Endodermal cell (in vitro differentiated cells): ENCODE data around the gene SPP2. TPM values are rescaled to one million over a fixed set of nuclear protein-coding genes. Genes with fewer than 3 reads are reported as not detected.

Source experiments
- DNase-seq: peaks from one replicate; pipeline ENCODE4 v3.0.0-alpha.2; 2017
- H3K27ac ChIP-seq: 2 replicates; pipeline ENCODE4 v1.5.1; 2013; ENCODE audit warnings: mild to moderate bottlenecking, low read depth, low read length, moderate library complexity
- H3K27me3 ChIP-seq: 2 replicates; pipeline ENCODE4 v1.6.1; 2013; ENCODE audit warnings: mild to moderate bottlenecking, low read length, moderate library complexity; ENCODE audit not compliant: insufficient read depth, control insufficient read depth, poor library complexity, severe bottlenecking
- H3K36me3 ChIP-seq: 2 replicates; pipeline ENCODE4 v1.7.0; 2013; ENCODE audit warnings: mild to moderate bottlenecking, low read length, moderate library complexity; ENCODE audit not compliant: control insufficient read depth, insufficient read depth
- H3K4me1 ChIP-seq: one replicate; pipeline ENCODE4 v1.7.0; 2013; ENCODE audit warnings: low read length; ENCODE audit not compliant: control insufficient read depth, insufficient read depth
- H3K4me3 ChIP-seq: 2 replicates; pipeline ENCODE4 v1.5.1; 2013; ENCODE audit warnings: mild to moderate bottlenecking, low read length, moderate library complexity
- H3K9ac ChIP-seq: 2 replicates; pipeline ENCODE4 v1.6.1; 2013; ENCODE audit warnings: mild to moderate bottlenecking, low read length, moderate library complexity; ENCODE audit not compliant: poor library complexity, severe bottlenecking; ENCODE audit errors: extremely low read depth
- H3K9me3 ChIP-seq: 2 replicates; pipeline ENCODE4 v1.6.1; 2013; ENCODE audit warnings: mild to moderate bottlenecking, low read length, moderate library complexity; ENCODE audit not compliant: control insufficient read depth
- H3K27ac Mint-ChIP-seq: 2 replicates; pipeline ENCODE4 v1.8.0; 2020; ENCODE audit warnings: mixed read lengths
- H3K27me3 Mint-ChIP-seq: 2 replicates; pipeline ENCODE4 v1.8.0; 2021; ENCODE audit warnings: mild to moderate bottlenecking, mixed read lengths; ENCODE audit not compliant: insufficient read depth
- H3K36me3 Mint-ChIP-seq: 2 replicates; pipeline ENCODE4 v1.8.0; 2020; ENCODE audit warnings: low read depth, mixed read lengths
- H3K4me1 Mint-ChIP-seq: 2 replicates; pipeline ENCODE4 v1.8.0; 2020; ENCODE audit warnings: mixed read lengths
- H3K4me3 Mint-ChIP-seq: 2 replicates; pipeline ENCODE4 v1.8.0; 2020; ENCODE audit warnings: mild to moderate bottlenecking, moderate library complexity, mixed read lengths
- H3K9me3 Mint-ChIP-seq: 2 replicates; pipeline ENCODE4 v1.8.0; 2020; ENCODE audit warnings: mild to moderate bottlenecking, mixed read lengths
- WGBS, 2 experiments: methylation state at CpG; one replicate each; pipeline versions ENCODE4 v1.1.5 to v1.1.7; 2013; ENCODE audit warnings: missing lambda C conversion rate in 2 of 2, mixed read lengths in 1 of 2; ENCODE audit not compliant: insufficient coverage in 1 of 2, insufficient read length in 1 of 2; 5-methylcytosine and 5-hydroxymethylcytosine counted together
- total RNA-seq, 2 donors: library from RNA; stranded (reverse); fragmentation: NEBNext Ultra II Directional in 1 of 2; extraction: Animal tissue kit (Norgen Biotek cat#: 25700) in 1 of 2; gene quantifications; 2 replicates in 1 of 2; 3 replicates in 1 of 2; pipeline ENCODE4 v1.2.1, GENCODE V29; 2021
- TF ChIP-seq, protein P1 (sequence below): fragments of 200-600 bp; sonication (generic); conservative IDR thresholded peaks from 2 replicates; pipeline ENCODE4 v1.5.0; 2021; ENCODE audit warnings: antibody characterized with exemption, mild to moderate bottlenecking

The SPP2 gene
- total RNA-seq, 2 donors from 2014 or later, result not detected

DNA sequence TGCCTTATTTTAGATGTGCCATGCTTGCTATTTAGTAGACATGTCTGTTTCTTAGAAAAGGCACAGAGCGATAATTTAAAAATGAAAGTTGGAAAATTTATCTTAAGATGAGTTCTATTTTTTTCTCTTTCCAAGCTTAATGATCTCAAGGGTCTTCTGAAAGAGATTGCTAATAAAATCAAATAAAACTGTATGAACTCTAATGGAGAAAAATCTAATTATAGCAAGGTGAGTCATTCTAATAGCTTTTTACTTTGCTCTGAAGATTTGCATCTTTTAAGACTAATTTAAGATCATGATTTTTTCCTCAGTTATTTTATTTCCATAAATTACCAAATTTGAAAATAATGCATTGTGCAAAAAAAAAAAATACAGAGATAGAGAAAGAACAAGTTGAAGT lies 36.1 kb upstream of the SPP2 start:
- TF ChIP-seq, protein P1, sequence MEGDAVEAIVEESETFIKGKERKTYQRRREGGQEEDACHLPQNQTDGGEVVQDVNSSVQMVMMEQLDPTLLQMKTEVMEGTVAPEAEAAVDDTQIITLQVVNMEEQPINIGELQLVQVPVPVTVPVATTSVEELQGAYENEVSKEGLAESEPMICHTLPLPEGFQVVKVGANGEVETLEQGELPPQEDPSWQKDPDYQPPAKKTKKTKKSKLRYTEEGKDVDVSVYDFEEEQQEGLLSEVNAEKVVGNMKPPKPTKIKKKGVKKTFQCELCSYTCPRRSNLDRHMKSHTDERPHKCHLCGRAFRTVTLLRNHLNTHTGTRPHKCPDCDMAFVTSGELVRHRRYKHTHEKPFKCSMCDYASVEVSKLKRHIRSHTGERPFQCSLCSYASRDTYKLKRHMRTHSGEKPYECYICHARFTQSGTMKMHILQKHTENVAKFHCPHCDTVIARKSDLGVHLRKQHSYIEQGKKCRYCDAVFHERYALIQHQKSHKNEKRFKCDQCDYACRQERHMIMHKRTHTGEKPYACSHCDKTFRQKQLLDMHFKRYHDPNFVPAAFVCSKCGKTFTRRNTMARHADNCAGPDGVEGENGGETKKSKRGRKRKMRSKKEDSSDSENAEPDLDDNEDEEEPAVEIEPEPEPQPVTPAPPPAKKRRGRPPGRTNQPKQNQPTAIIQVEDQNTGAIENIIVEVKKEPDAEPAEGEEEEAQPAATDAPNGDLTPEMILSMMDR, result no peak
- H3K27me3 Mint-ChIP-seq, result no peaks in the 10 kb centered on the region
- WGBS, 2 experiments, result 94% methylated on average over 1 of the region's 1 CpG; no CpG with 5 or more reads in 1 of the 2 experiments
- no peaks in the 10 kb centered on the region for H3K27me3 ChIP-seq
- peaks cover 13% of the 10 kb centered on the region for H3K9me3 Mint-ChIP-seq
- H3K36me3 Mint-ChIP-seq, result no peaks in the 10 kb centered on the region
- H3K36me3 ChIP-seq, result no peaks in the 10 kb centered on the region
- H3K27ac Mint-ChIP-seq, result no peak overlapping the region
- H3K4me1 Mint-ChIP-seq, result no peaks in the 10 kb centered on the region
- H3K4me1 ChIP-seq, result no peaks in the 10 kb centered on the region
- H3K4me3 Mint-ChIP-seq, result no peak overlapping the region
- no peak overlapping the region for H3K4me3 ChIP-seq
- H3K27ac ChIP-seq, result no peak overlapping the region
- DNase-seq, result no peak
- H3K9me3 ChIP-seq, result no peaks in the 10 kb centered on the region
- no peak overlapping the region for H3K9ac ChIP-seq

DNA sequence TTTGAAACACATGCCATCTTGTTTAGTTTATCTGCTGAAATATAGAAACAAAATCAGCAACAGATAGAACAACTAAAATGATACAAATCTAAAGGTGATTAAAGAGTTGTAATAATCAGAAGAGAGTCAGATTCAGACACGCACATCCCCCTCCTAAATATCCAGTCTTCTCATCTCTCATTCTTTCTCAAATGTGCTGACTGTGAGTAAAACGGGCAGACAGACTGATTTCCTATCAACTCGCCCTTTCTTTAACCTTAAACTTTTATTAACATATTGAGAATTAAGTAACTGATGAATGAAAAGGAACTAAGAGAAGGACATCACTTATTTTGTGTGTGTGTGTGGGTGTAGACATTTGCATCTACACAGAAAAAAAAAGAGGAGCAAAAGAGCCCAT lies 34.6 kb upstream of the SPP2 start:
- Mint-ChIP-seq H3K27me3 (no peaks in the 10 kb centered on the region), H3K27ac (no peak overlapping the region), H3K4me1 (no peaks in the 10 kb centered on the region), H3K9me3 (peaks cover 14% of the 10 kb centered on the region), H3K4me3 (no peak overlapping the region), H3K36me3 (no peaks in the 10 kb centered on the region)
- no peak for DNase-seq
- Histone ChIP-seq H3K9me3 (no peaks in the 10 kb centered on the region), H3K27ac (no peak overlapping the region), H3K36me3 (no peaks in the 10 kb centered on the region), H3K27me3 (no peaks in the 10 kb centered on the region), H3K4me1 (no peaks in the 10 kb centered on the region), H3K4me3 (no peak overlapping the region), H3K9ac (no peak overlapping the region)
- TF ChIP-seq, protein P1, result no peak
- 90% methylated on average over 3 of the region's 3 CpGs; no CpG with 5 or more reads in 1 of the 2 experiments for WGBS, 2 experiments

GRCh38 chr2:234019896-234020295 lies 30.6 kb upstream of the SPP2 start:
- peaks cover 38% of the 10 kb centered on the region for H3K9me3 Mint-ChIP-seq
- TF ChIP-seq, protein P1, result no peak

More at GRCh38 chr2:234019896-234020295, 30.6 kb upstream of the SPP2 start:
- Histone ChIP-seq H3K4me3 (no peak overlapping the region), H3K9me3 (peaks cover 11% of the 10 kb centered on the region), H3K27me3 (no peaks in the 10 kb centered on the region), H3K4me1 (no peaks in the 10 kb centered on the region), H3K27ac (no peak overlapping the region), H3K36me3 (no peaks in the 10 kb centered on the region), H3K9ac (no peak overlapping the region)
- Mint-ChIP-seq H3K36me3 (no peaks in the 10 kb centered on the region), H3K27ac (no peak overlapping the region), H3K4me1 (no peaks in the 10 kb centered on the region), H3K4me3 (no peak overlapping the region), H3K27me3 (no peaks in the 10 kb centered on the region)
- 96 to 100% methylated on average over 2 to 4 of the region's 4 CpGs for WGBS, 2 experiments
- no peak for DNase-seq
